ENCODE results near the gene ST6GALNAC1.
"Not testable (repeated sequence)": the region's sequence is repeated elsewhere in the genome, so short reads cannot be mapped to it uniquely, and the experiment has no call there.

Gene ST6GALNAC1

GRCh38 chr17:76611080-76611749 is 32.3 kb downstream of the ST6GALNAC1 start:
- not testable (repeated sequence) for DNase-seq

- not testable (repeated sequence) for DNase-seq
These were observed 36.9 kb downstream of the ST6GALNAC1 start for GRCh38 chr17:76606685-76607084.

GRCh38 chr17:76601065-76601464 is 42.5 kb downstream of the ST6GALNAC1 start:
- DNase-seq = peak in 1 of 6 experiments; percentile 13

GRCh38 chr17:76599694-76600460 is 43.7 kb downstream of the ST6GALNAC1 start:
- DNase-seq = no peak

- DNase-seq = no peak
These were observed 45.5 kb downstream of the ST6GALNAC1 start for GRCh38 chr17:76598004-76598439.

DNA sequence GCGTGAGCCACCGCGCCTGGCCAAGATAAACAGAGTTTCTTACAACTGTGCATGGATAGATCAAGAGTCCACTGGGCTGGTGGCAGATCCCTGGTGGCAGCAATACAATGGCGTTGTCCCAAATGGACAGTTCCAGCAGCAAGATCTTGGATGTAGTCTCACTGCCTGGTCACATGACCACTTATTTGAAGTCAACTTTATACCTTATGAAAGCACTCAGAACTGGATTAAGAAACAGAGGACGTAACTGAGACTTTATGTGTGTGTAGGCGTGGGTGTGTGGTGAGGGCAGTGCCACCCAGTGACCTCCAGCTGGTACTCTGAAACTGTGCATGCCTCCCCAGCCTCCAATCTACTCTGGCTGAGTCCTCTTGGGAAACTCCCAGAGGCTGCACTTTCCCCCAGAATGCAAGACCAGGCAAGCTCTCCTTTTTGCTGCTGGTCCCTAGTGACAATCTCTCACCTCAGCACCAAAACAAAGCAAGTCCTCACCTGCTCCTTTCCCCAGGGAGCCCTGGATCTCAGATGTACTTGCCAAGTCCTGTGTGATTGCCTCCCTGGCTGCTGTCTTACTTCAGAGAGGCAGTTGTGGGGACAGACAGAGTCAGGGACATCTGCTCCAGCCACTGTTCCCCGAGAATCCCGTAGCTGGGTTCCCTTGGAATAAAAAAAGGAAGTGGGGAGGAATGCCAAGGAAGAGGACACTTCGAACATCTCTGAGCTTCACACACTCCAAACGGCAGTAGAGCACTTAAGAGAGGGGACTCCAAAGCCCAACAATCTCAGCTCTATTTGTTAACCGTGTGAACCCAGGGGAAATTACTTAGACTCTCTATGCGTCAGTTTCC is 46.2 kb downstream of the ST6GALNAC1 start:
- DNase-seq = no peak

DNA sequence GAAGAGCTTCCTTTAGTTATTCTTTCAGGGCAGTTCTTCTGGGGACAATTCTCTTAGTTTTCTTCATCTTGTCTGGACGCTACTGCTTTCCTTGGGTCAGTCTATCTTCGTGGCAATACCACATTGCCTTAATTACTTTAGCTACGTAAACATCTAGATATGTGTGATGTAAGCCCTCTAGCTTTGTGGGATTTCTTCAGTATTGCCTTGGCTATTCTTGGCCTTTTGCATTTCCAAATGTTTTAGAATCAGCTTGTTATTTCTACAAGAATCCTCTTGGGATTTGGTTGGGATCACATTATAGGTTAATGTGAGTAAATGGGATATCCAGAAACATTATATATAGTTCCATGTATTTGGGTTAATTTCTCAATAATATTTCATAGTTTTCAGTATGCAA is 48.9 kb downstream of the ST6GALNAC1 start:
- DNase-seq = no peak

GRCh38 chr17:76593959-76594358 is 49.6 kb downstream of the ST6GALNAC1 start:
- no peak for DNase-seq

GRCh38 chr17:76593384-76593826 is 50.2 kb downstream of the ST6GALNAC1 start:
- no peak for DNase-seq

- no peak for DNase-seq
These were observed 55.4 kb downstream of the ST6GALNAC1 start for GRCh38 chr17:76588182-76588581.

GRCh38 chr17:76586741-76587487 is 56.6 kb downstream of the ST6GALNAC1 start:
- DNase-seq = no peak

DNA sequence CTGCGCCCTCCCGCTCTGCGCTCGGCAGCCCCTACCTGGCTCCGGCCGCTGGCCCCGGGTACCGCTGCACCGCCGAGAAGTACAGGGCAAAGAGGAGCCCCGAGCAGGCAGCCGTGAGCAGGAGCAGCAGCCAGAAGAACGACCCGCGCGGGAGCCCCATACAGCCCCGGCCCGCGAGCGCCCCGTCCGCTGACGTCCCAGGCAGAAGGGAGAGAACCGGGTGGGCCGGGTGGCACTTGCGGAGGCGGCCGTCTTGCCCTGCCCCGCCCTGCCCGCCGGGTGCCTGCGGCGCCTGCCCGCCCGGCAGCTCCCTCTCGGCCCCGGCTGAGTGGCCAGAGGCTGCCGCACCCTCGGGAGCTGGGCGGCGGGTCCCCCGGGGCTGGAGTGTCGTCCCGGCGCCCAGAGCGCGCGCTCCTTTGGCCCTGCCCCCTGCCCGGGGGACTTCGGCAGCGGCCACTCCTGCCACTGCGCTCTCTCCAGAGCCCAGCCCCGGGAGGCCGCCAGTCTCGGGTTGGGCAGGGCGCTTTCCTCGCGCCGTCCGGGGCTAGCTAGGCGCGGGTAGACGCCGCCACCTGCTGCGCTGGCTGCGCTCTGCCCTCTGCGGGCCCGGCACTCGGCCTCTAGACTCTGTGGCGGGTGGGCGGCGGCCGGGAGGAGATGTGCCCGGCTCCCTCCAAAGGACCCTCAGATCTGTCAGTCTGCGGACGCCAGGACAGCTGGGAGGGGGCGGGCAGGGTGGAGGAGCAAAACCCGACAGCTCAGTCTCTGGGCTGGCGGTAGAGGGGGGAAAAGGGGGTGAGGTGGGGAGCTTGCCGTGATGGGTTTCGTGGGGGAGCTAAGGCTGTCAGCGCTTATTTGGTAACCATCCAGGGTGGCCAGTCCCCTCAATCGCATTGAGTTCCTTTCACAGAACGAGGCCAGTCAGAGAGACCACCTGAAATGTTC is 57.6 kb downstream of the ST6GALNAC1 start, which contains the start of gene ST6GALNAC2:
Gene ST6GALNAC2 (minus strand): TSS at position 212 of the 945 bp plus-strand sequence. CDS start 52 bp downstream, at position 160.
- peak in 1 of 6 experiments; percentile 17 for DNase-seq

- peak in 2 of 6 experiments; percentile 17 to 50 for DNase-seq
These were observed 58.4 kb downstream of the ST6GALNAC1 start for GRCh38 chr17:76585033-76585648.

DNA sequence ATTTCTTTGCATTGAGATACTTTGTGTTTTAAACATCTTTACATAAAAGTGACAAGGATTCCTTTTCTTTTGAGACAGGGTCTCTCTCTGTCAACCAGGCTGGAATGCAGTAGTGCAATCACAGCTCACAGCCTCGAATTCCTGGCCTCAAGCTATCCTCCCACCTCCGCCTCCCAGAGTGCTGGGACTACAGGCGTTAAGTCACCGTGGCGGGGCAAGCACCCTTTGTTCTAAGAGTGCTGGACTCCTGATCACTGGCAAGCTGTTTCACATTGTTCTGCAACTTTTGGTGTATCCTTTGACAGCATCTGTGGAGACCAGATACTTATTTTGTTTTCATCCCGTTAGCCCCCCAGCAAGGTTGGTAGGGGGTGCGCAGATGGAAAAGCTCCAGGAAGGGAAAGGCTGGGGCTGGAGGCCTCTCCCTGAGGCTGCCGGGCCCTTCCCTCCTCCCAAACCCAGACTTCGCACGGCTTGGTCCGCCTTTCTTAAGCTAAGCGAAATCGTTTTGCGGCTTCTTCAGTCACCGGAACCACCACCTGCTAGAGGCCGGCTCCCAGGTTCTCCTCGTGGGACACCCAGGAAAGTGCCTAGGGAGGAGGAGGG is 59.0 kb downstream of the ST6GALNAC1 start:
- DNase-seq = peak in 1 of 6 experiments; percentile 50

DNA sequence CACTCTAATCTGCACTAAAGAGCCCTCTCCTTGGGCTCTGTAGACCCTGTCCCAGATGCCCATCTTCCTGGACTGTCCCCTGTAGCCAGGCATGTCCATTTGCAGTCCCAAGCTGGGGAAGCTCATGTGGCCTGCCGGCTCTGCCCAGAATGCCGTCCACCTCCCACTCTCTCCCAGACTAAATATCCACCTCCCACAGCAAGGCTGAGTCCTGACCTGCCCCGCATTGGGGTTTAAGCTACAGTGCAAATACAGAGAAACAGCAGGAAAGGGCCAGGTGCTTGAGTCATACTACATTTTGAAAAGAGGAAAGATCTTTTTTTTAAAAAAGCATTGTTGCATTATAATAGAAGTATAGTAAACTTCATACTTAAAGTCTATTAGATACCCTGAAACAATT is 60.9 kb downstream of the ST6GALNAC1 start:
- no peak for DNase-seq

GRCh38 chr17:76581515-76581914 is 62.0 kb downstream of the ST6GALNAC1 start:
- no peak for DNase-seq

DNA sequence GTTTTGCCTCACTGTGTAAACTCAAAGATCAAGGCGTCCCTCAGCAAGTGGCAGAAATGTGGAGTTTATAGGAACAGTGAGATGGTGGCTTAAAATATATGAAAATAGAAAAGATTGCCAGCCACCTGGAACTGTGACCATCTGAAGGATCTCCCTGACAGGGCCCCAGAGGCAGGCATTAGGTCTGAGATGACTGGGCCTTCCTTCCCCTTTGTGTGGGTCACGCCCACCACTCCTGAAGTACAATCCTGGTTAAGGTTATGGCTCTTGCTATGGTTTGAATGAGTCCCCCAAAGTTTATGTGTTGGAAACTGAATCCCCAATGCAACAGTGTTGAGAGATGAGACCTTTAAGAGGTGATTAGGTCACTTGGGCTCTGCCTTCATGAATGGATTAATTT is 64.3 kb downstream of the ST6GALNAC1 start:
- DNase-seq = no peak

DNA sequence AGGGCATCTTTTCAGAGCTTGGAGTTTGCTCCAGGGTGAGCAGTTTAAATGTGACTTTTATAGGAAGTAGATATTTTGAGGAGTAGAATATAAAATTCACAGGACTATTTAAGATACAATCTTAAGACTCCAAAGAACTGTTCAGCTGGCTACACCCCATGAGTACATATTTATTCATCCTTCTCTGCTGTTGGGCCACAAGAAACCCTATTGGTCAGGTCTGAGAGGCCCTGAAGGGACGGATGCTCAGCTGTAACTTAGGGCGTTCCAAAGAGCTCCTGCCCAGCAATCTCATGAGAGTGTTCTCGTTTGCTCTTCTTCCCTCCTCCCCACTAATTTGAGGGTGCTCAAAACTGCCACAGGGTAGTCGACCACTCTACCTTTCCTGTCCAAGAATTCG is 65.2 kb downstream of the ST6GALNAC1 start:
- no peak for DNase-seq

GRCh38 chr17:76577876-76578275 is 65.7 kb downstream of the ST6GALNAC1 start:
- no peak for DNase-seq

- no peak for DNase-seq
These were observed 67.4 kb downstream of the ST6GALNAC1 start for GRCh38 chr17:76576189-76576588.
